Glutamatergic neuron (in vitro differentiated cells): ENCODE measurements around the gene CLSTN2. TPM values are rescaled to one million over a fixed set of nuclear protein-coding genes. Genes with fewer than 3 reads are reported as not detected.

Experiments used
- DNase-seq: peaks from one replicate; pipeline ENCODE4 v3.0.0; 2022
- H3K27ac Mint-ChIP-seq: one replicate; pipeline ENCODE4 v1.8.0; 2020; ENCODE audit warnings: mild to moderate bottlenecking, mixed read lengths, inconsistent platforms; ENCODE audit not compliant: unreplicated experiment
- H3K27me3 Mint-ChIP-seq: one replicate; pipeline ENCODE4 v1.8.0; 2020; ENCODE audit warnings: mild to moderate bottlenecking, moderate library complexity, mixed read lengths, inconsistent platforms; ENCODE audit not compliant: unreplicated experiment
- H3K36me3 Mint-ChIP-seq: one replicate; pipeline ENCODE4 v1.8.0; 2020; ENCODE audit warnings: mild to moderate bottlenecking, mixed read lengths, inconsistent platforms; ENCODE audit not compliant: unreplicated experiment
- H3K4me1 Mint-ChIP-seq: one replicate; pipeline ENCODE4 v1.8.0; 2020; ENCODE audit warnings: mild to moderate bottlenecking, low read depth, mixed read lengths, inconsistent platforms; ENCODE audit not compliant: unreplicated experiment
- H3K4me3 Mint-ChIP-seq: one replicate; pipeline ENCODE4 v1.8.0; 2020; ENCODE audit warnings: mild to moderate bottlenecking, mixed read lengths, inconsistent platforms; ENCODE audit not compliant: unreplicated experiment
- H3K9me3 Mint-ChIP-seq: one replicate; pipeline ENCODE4 v1.8.0; 2020; ENCODE audit warnings: mild to moderate bottlenecking, moderate library complexity, mixed read lengths, inconsistent platforms; ENCODE audit not compliant: unreplicated experiment
- CTCF ChIP-seq: fragments of 200-600 bp; sonication (generic); IDR thresholded peaks from one replicate; pipeline ENCODE4 v1.5.0; 2021; ENCODE audit not compliant: partially characterized antibody, unreplicated experiment
- total RNA-seq: library from RNA; stranded (reverse); fragmentation: NEBNext Ultra II Directional; extraction: Animal tissue kit (Norgen Biotek cat#: 25700); gene quantifications from one replicate; pipeline ENCODE4 v1.2.1, GENCODE V29; 2021; ENCODE audit not compliant: unreplicated experiment

The CLSTN2 gene
- total RNA-seq, 1 donor from 2014 or later: 3.1 TPM

DNA sequence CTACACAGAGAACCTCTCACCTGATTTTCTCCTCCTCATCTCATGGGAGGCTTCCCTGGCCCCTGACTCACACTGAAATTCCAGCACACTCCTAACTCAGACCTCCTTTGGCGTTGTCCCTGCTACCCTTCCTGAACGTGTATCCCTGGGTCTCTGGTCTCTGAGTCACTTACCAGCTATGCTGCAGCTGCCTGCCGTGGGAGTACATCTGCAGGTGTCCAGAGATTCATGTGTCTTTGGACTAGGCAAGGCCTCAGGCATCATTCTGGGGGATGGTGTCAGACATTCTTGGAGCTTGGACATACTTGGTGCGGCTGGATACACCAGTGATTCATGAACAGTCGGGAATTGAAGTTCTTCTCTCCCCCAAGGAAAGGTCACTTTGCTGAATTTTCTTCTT is 594.1 kb downstream of the CLSTN2 start:
- Mint-ChIP-seq H3K27ac (no peak overlapping the region), H3K27me3 (no peaks in the 10 kb centered on the region), H3K4me1 (no peaks in the 10 kb centered on the region), H3K9me3 (no peaks in the 10 kb centered on the region), H3K36me3 (no peaks in the 10 kb centered on the region), H3K4me3 (no peak overlapping the region)
- no peak for TF ChIP-seq CTCF
- DNase-seq: no peak

- no peak for DNase-seq
- H3K4me1 Mint-ChIP-seq: no peaks in the 10 kb centered on the region
- no peak for TF ChIP-seq CTCF
- H3K4me3 Mint-ChIP-seq: no peak overlapping the region
- H3K9me3 Mint-ChIP-seq: no peaks in the 10 kb centered on the region
- no peaks in the 10 kb centered on the region for H3K36me3 Mint-ChIP-seq
- no peaks in the 10 kb centered on the region for H3K27me3 Mint-ChIP-seq
- H3K27ac Mint-ChIP-seq: no peak overlapping the region
Observed at GRCh38 chr3:140529558-140529957, 594.6 kb downstream of the CLSTN2 start.

GRCh38 chr3:140530131-140530530 is 595.1 kb downstream of the CLSTN2 start:
- H3K4me1 Mint-ChIP-seq: no peaks in the 10 kb centered on the region
- H3K27me3 Mint-ChIP-seq: no peaks in the 10 kb centered on the region
- H3K4me3 Mint-ChIP-seq: no peak overlapping the region
- no peak for TF ChIP-seq CTCF
- DNase-seq: no peak
- H3K36me3 Mint-ChIP-seq: no peaks in the 10 kb centered on the region
- H3K27ac Mint-ChIP-seq: no peak overlapping the region
- H3K9me3 Mint-ChIP-seq: no peaks in the 10 kb centered on the region

GRCh38 chr3:140530603-140531002 is 595.6 kb downstream of the CLSTN2 start:
- no peak overlapping the region for H3K4me3 Mint-ChIP-seq
- no peaks in the 10 kb centered on the region for H3K36me3 Mint-ChIP-seq
- H3K9me3 Mint-ChIP-seq: no peaks in the 10 kb centered on the region
- H3K27me3 Mint-ChIP-seq: no peaks in the 10 kb centered on the region
- no peak for TF ChIP-seq CTCF
- no peaks in the 10 kb centered on the region for H3K4me1 Mint-ChIP-seq
- DNase-seq: no peak
- H3K27ac Mint-ChIP-seq: no peak overlapping the region

DNA sequence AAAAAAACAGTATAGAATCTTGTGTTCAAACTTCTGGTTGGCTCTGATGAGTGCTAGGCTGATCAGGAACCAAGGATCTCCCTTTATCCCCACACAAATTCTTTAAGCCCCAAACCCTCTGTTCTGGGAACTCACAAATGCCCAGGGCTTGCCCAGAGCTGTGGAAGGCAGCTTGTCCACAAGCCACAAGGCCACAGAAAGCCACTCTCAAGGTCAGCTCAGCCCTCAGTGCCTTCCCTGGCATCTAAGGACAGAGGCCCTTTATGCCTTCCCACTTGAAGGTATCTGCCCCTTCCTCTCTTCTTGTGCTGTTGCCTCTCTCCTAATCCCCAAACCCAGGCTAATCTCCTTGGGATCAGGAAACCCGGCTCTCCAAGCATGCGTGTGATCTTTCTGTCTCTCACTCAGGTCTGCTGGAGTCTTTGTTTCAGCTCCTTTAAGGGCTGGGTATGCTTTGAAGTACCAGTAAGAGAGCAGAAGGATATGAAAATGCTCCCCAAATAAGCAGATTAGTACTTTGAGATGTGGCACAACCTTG is 597.9 kb downstream of the CLSTN2 start:
- no peaks in the 10 kb centered on the region for H3K9me3 Mint-ChIP-seq
- no peak overlapping the region for H3K4me3 Mint-ChIP-seq
- no peak for TF ChIP-seq CTCF
- H3K36me3 Mint-ChIP-seq: no peaks in the 10 kb centered on the region
- no peak for DNase-seq
- no peaks in the 10 kb centered on the region for H3K27me3 Mint-ChIP-seq
- H3K27ac Mint-ChIP-seq: no peak overlapping the region
- H3K4me1 Mint-ChIP-seq: peaks cover 7% of the 10 kb centered on the region
